ENCODE results near the gene PIP4K2A.

PIP4K2A gene

DNA sequence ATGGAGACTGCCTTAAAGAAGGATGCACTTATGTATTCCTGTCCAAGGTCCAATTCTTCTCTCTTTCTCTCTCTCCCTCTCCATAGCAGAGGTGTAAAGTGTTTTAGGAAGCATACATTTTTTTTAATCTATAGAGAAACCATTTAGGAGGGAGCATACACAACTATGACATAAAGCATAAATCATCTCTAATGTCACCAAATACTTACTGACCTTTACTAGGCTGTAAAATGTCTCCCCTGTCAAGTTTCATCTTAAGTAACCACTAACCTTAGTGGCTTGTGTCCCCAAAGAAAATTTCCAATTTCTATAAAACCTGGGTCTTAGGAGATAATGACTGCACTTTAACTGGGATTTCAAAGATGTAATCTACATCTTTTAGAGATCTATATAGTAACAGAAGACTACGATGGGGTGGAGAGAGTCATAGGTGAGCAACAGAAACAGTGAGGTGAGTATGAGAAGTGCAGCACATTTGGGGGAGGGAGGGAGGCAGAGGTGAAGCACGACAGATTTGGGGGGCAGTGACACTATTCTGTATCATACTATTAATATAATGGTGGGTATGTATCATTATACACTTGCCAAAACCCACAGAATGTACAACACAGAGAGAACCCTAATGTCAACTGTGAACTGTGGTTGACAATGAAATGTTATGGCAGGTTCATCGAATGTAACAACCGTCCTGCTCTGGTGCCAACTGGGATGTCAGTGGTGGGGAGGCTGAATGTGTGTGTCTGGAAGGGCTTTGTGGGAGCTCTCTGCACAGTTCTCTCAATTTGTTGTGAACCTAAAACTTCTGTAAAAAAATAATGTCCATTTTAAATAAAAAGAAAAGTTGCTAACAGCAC is 79.5 kb downstream of the PIP4K2A start:
- FAIRE-seq, result no peak

DNA sequence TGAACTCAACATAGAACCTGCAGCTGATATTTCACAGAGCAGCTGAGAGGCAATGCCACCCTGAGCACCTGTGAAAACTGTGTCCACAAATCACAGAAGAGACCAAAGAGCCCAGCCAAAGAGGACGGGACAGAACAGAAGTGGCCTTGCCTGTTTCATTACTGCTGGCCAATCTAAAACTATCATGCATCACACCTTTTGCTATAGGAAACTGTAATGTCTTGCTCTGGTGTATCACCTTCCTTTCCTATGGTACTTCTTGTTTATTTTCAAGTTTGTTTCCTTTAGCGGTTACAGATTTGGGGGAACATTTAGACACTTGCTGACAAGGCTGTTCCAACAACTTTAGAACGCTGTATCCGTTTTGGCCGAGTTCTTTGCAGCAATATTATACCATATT is 80.3 kb downstream of the PIP4K2A start:
- no peak for FAIRE-seq

GRCh38 chr10:22633528-22633927 is 80.8 kb downstream of the PIP4K2A start:
- no peak for FAIRE-seq

- FAIRE-seq, result no peak
These were observed 81.3 kb downstream of the PIP4K2A start for GRCh38 chr10:22633106-22633505.

DNA sequence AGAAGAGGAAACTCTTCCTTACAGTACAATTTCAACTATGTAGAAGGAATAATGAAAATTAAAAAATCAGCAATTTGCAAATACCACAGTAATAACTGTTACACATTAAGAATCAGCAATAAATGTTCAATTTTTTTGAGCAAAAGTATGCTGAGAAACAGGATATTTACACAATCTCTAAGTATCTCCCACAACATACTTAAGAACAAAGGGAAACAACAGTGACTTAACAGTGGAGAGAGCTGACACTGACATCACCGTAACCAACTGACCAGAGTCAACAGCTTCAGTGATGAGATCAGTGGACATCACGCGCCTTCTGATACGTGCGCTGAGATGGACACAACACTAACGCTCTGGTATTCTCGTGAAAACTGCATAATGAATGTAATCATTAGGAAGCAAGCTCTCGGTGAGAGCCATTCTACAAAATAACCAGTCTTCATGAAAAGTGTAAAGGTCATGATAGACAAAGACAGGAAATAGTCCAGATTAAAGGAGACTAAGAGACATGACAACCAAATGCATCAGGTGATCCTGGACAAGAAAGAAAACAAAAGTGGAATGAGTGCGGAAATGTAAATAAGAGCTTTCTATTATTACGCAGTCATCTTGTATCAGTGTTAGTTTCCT is 82.6 kb downstream of the PIP4K2A start:
- FAIRE-seq, result no peak

DNA sequence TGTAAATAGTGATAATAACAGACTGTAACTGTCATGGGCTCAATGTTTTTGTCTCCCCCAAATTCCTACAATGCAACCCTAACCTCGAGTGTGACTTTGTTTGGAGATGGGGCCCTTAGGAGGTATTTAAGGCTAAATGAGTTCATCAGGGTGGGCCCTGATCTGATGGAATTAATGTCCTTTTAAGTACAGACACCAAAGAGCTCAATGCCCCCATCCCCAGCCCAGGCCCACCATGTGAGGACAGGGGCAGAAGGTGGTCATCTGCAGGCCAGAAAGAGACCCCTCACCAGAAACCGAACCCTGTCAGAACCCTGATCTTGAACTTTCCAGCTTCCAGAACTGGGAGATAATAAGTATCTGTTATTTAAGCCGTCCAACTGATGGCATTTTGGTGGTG is 83.2 kb downstream of the PIP4K2A start:
- no peak for FAIRE-seq

DNA sequence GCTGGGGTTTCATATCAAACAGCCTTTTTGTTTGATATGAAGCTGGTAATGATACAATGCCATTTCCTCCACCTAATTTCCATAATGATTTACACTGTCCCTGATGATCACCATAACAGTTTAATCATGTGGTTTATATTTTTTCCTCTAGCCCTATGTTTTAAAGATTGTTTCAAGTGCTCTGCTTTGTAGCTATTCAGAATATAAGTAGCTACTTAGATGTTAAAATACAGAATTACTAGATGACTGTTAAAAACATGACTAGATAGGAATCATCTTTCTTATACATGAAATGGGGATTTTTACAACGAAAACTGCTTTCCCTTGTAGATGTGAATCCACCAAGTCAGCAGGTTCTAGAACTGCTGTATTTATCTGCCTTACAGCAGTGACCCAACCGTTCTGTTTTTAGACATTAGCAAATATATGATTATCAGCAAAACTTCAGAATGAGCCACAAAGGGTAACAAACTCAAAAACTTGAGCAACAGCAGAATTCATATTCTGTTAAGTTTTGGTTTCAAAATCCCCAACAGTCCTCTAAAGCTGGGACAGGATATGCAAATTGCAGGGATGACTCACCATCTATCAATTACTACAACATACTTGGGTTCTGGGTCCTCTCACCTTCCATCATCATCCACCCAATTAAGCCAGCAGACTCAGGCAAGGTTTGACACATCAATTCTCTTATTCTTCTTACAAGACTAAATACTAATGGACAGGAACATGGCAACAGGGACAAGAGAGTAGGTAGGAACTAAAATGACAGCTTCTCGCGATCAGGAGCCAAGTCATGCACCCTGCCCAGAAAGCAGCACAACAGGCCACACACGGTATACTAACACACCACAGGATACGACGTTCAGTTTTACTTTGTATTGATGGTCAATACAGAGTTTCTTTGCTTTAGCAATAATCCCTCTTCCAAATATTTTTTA is 83.9 kb downstream of the PIP4K2A start:
- no peak for FAIRE-seq

- FAIRE-seq, result no peak
These were observed 84.5 kb downstream of the PIP4K2A start for GRCh38 chr10:22629852-22630233.

DNA sequence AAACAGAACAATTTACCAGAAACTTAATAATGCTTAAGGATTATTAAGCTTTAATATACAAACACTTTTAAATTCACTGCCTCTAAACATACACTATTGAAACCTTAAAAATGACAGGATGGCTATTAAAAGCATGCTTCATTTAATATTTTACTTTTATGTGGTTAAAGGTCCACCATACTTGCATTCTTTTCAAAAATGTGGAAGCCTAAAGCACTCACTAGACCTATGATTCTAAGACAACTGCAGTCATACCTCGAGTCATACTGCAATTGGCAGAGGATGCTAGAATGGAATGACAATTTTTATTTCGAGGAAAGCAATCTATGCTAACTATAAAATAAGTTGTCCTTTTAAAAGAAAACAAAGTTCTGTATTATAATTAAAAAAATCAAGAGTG is 85.3 kb downstream of the PIP4K2A start:
- no peak for FAIRE-seq

DNA sequence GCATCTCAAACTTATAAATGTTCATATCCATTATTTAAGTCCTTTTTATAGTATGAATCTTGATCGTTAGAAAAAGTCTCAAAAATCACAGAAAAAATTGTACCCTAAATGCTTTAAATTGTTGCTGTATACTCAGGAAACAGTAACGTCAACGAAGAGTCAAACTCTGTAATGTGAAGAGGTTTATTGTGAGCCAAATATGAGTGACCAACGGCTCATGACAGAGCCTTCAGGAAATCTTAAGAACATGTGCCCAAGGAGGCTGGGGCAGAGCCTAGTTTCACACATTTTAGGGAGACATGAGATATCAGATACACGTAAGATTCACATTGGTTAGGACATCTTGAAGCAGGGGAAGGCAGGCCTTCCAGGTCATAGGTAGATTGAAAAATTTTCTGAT is 86.1 kb downstream of the PIP4K2A start:
- no peak for FAIRE-seq

DNA sequence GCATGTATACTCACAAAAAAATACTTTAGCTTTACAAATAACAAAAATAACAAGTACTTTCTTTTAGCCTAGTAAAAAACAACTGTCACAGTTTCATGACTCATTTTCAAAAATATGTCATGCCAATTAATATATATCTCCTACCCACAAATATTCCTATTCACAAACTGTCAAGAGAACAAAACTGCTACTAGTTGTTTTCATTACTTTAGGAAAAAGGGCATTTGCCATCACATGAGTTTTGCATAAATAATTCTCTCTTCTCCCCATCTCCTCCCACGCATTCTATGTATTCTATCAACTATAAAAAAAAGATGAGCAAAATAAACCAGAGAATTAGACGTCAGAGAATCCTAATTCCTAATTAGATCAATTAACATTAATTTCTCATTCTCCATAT is 87.6 kb downstream of the PIP4K2A start:
- no peak for FAIRE-seq

- FAIRE-seq, result no peak
These were observed 88.7 kb downstream of the PIP4K2A start for GRCh38 chr10:22625516-22626290.

DNA sequence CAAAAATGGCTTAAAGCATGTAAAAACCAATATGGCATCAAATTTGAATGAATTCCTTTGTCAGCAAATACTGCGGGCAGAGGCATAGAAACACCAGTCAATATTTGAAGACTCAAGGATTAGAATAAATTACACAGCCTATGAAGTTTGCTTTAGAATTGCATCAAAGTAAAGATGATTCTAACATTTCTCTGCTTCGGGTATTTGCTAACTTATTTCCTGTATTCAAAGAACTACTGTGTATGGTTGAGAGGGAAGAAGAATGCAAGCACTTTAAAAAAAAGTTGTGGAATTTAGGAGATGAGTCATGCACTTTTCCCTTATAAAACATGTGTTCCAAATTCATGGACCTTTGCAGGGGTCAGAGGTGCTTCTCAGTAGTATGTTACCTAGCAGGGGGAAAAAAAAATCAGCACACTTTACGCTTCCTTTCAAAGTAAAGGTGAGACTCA is 90.1 kb downstream of the PIP4K2A start:
- peak; percentile 82 for FAIRE-seq

- FAIRE-seq, result no peak
These were observed 90.6 kb downstream of the PIP4K2A start for GRCh38 chr10:22623633-22624253.

GRCh38 chr10:22622242-22622806 is 92.1 kb downstream of the PIP4K2A start:
- FAIRE-seq, result no peak

GRCh38 chr10:22621726-22622125 is 92.7 kb downstream of the PIP4K2A start:
- no peak for FAIRE-seq

DNA sequence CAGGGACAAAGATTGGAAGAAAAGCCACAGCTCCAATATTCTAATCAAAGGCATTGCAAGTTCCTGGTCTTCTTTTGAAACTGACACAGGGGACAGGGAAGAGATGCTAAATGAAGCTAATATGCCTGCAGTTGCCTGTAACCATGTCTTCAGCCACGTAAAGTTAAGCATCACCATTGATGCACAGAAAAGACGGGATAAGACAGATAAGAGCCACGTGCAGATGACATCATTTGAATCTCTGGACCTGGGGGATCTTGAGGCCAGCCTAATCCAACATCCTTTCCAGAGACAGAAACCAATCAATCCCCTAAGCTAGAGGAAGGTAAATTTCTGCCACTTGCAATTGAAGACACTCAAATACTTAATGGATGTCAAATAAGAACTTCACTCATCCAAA is 93.4 kb downstream of the PIP4K2A start:
- no peak for FAIRE-seq

GRCh38 chr10:22620140-22620857 is 94.1 kb downstream of the PIP4K2A start:
- FAIRE-seq, result peak; percentile 4

GRCh38 chr10:22619101-22619500 is 95.3 kb downstream of the PIP4K2A start:
- FAIRE-seq, result no peak

DNA sequence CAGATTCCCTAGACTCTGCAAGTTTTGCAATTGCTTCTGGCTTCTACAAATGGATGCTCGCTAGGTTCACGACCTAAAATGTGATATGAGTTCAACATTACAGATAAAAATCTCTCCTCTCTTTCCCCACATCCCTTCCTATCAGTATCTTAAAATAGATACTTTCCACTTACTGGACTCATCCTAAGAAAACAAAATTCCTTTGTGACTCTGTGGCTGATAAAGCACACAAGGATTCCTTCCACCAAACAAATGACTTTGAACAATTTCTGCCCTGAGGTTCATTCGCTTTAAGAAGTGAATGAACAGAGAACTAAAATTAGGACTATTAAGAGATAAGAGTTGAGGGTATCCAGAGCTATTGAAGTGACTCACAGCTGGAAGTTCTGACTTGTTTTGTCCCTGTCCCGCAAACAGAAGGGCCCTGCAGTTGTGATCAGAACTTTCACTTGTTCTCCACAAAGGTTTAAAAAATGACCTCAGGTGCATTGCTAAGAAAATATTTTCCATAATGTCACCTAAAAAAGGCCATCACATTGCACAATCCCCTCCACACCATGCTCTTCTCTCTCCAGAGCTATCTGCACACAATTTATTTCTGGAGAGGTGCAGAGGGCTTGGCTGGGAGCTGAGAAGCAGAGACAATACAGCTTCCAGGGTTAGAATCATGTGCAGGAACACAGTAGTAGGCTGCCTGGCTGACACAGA is 96.1 kb downstream of the PIP4K2A start:
- FAIRE-seq, result no peak

All from endometrium (tissue), 2 donors.